HL-60/S4 treated with retinoic acid at 250 ng/mL for 4 days and 3 days (cell line): Measurements from ENCODE around the gene IP6K3.

ENCODE experiments used
- in situ Hi-C: fragments of 300-500 bp; cut with MboI; formaldehyde crosslinking; loops from 2 replicates; pipeline ENCODE4 v1.7.0; 2022; ENCODE audit warnings: low sequenced_read_pairs

Gene IP6K3

DNA sequence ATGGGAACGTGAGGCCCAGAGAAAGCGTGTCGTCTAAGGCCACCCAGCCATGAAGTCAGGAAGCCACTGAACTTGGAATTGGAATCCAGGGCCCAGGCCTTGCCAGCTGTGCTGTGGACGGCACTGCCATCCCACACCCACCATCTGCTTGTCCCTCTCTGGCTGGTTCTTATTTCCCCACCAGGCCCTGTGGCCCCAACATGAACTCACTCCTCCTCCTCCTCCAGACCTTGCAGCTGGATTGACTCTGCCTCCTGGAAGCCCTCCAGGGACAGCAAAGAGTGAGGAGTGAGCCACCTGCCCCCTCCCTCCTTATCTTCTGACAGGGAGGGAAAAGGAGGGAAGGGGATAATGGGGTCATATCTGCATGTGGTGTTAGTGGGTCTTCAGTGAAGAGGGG lies 16.0 kb upstream of the IP6K3 start:
- in situ Hi-C loops: loop anchor here (10.0 kb wide), 1 partner anchor 392 kb away; no protein-coding TSS in a partner anchor

DNA sequence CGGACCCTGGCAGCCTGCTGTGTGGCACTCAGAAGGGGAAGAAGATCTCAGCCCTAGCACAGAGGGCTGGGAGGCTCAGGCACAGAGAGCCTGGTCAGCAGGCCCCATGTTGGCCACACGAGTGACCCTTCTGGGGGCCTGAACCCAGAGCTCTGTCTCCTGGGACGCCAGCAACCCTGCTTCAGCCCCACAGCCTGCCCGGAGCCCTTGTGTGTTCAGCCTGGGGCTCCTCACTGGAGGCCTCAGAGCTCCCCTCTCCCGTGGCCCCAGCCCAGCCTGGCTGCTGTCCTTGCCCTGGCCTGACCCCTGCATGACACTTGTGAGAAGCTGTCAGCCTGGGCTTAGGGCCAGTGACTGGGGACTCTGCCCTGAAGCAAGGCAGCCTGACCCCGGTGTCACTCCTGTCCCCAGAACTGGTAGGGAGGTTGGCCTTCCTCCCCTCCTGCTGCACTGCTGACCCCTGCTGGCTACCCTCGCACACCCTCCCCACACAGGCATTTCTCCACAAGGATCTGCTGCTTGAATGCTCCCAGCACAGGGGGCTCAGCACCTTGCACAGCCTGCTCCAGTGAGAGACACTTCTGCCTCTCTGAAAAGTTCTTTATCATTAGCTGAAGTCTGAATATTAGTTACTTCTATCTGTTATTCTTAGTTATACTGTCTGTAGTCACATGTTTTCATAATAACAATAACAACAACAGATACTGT lies 15.4 kb upstream of the IP6K3 start:
- in situ Hi-C loops: loop anchor here (10.0 kb wide), 1 partner anchor 393 kb away; no protein-coding TSS in a partner anchor

DNA sequence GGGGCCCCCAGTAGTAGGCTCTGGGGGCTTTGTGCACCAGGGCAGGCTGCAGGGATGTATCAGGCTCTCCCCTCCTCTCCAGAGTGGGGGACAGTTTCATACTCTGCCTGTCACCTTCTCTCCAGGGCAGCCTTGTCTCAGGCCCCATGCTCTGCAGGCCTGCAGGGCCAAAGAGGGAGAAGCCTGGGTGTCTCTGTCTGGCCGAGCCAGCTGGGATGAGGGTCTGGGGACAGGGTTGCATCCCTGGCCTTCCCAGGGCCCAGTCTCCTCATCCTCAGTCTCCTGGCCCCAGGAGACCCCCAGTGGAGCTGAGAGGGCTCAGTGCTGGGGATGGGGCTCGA lies 14.8 kb upstream of the IP6K3 start:
- in situ Hi-C loops: loop anchor here (10.0 kb wide), 1 partner anchor 393 kb away; no protein-coding TSS in a partner anchor

DNA sequence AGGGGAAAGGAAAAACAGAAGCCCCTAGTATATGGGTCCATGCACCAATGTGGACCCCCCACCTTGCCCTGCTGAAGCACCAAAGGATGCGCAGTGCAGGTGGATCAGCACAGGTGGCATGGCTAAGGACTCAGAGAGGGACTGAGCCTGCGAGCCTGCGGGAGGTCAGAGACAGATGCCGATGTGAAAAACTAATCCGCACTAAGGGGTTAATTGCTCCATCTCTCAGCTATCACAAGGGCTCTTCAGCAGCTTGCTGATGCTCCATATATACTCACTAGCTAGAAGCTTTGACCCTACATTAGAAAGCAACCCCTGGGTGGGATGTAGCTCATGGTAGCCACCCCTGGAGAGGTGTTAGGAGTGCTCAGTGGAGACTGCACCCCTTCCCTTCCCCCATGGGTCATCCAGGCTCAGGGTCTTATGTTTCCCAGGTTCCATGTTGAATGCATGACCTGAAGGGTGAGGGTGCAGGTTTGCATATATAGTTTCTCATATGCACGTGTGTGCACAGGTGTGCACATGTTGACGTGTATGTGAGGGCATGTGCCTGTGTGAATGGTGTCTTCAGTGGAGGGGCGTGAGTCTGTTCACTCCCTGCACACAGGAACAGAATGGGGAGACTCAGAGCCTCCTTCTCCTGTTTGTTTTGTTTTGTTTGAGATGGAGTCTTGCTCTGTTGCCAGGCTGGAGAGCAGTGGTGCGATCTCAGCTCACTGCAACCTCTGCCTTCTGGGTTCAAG lies 13.4 kb upstream of the IP6K3 start:
- in situ Hi-C loops: loop anchor here (10.0 kb wide), 1 partner anchor 395 kb away; no protein-coding TSS in a partner anchor

DNA sequence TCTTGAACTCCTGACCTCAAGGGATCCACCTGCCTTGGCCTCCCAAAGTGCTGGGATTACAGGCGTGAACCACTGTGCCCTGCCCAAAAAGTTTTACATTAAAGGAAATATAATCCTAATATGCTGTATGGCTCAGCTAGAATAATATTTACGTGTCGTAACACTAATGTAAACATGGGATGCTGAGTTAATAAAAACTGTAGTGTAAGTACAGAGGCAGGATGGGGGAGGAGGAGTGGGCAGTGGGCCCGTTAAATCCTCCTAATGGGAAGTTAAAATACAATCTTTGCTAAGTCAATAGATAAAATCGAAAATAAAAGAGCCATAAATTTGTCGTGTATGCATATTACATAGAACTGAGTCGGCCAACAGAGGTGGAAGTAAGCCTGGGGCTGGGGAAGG lies 12.1 kb upstream of the IP6K3 start:
- in situ Hi-C loops: no loop called here

DNA sequence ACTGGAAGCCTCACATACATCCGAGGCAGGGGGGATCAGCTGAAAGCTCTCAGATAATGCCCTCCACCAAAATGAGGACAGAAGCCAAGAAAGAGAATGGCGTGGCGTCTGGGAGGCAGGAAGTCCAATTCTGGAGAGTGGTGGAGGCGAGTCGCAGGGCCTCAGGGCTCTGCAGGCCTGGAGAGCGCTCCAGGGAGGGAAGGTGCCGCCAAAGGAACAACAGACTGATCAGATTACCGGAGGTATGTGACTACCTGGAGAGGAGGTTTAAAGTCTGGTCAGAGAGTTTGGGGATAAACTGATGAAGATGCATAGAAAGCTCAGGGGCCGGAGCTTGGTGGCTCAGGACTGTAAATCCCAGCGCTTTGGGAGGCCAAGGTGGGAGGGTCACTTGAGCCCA lies 11.2 kb upstream of the IP6K3 start:
- in situ Hi-C loops: no loop called here

DNA sequence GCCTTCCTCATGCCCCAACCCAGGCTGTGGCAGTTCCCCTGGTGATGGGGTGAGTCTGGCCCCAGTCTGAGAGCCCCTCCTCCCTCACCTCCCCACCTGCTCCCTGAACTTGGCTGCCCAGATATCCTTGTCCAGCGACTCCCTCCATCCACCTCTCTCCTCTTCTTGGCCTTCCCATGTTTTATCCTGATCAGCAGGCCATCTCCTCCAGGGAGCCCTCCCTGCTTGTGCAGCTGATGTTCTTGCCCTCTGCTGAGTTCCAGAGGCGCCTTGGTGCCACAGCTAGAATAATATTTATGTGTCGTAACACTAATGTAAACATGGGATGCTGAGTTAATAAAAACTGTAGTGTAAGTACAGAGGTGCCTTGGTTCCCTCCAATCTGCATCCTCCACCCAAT lies 10.4 kb upstream of the IP6K3 start:
- in situ Hi-C loops: no loop called here

DNA sequence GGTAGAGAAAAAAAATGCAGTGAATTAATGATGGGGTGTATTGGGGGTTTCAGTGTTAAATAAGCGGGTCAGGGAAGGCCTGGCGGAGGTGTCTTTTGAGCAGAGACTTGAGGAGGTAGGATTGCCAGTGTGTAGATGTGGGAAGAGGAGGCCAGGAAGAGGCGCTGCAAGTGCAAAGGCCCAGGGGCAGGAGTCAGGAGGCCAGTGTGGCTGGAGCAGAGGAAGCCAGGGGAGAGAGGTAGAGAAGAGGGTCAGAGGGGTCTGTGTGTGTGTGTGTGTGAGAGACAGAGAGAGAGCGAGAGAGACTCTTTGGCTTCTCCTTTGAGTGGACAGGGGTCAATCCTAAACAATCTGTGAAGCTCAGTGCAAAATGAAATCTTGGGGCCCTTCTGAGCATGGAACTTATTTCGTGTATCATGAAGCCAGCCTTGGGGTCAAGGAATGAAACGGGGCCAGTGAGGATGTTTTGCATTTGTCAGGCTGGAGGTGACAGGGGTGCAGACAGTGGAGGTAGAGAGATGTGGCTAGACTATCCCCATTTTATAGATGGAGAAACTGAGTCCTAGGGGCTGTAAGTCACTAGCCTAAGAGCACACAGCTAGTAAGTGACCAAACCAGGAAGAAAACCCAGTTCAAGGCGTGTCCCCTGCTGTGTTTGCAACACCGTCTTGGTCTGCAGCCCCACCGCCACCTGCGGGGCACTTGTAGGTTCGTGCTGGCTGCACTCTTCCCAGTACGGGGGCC lies 9.7 kb upstream of the IP6K3 start:
- in situ Hi-C loops: no loop called here

DNA sequence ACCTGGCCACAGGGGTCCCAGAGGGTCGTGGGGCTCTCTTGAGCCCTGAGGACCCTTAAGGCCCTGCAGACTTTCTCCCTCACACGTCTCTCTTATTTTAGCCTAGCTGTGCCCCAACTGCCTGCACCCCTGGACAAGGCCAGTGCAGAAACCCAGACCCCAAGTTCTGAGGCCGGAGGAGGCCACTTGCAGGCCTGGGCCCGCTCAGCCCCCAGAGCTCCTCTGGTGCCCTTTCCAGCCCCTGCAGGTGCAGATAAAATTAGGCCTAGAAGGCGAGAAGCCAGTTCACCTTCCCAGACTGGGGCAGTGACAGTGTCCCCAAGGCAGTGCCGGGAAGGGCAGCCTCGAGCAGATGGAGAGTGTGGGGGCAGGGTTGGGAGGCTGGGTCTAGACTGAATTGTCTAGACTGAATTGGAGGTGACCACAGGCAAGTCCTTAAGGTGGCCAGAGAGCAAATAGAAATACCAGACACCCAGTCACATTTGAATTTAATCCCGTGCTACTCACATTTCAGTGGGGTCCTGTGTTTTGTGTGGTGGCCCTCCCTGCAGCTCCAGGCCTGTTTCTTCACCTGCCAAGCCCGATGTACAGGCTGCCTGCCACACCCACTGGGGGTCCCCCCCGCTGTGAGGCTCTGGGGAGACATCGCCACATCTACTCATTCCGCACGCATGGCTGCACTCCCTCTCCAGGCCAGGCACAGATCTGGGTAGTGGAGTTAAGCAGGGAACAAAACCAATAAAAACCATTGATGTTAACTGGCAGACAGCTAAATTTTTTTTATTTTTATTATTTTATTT lies 8.6 kb upstream of the IP6K3 start:
- in situ Hi-C loops: no loop called here

DNA sequence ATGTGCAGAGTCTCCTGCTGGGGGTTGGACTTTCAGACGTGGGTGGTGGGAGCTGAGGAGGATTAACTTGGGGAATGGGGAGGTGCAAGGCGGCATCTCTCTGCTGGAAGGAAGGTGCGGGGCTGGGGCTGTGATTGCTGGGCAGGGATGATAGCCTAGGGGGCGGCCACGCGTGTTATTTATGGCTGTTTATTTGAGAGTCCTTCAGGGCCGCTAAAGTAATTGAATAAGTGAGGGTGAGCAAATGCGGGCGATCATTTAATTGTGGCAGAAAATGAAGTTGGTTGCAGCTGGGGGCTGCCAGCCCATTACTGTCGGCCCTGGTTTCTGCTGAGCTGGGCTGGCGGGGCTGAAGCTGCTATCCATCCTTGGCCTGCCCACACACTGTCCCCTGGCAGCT lies 7.5 kb upstream of the IP6K3 start:
- in situ Hi-C loops: no loop called here

DNA sequence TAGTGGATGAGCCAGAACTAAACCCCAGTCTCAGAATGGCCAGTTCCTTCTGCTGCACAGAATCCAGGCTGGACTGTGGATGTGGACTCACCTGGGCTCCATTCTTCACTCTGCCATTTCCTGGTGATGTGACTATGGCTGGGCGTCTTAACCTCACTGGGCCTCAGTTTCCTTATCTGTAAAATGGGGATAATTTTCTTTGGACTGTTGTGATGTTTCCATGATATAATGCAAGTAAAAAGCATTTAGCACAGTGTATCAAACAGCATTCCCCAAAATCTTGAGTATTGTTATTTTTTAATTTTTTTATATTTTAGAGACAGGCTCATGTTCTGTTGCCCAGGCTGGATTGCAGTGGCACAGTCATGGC lies 5.9 kb upstream of the IP6K3 start:
- in situ Hi-C loops: no loop called here

DNA sequence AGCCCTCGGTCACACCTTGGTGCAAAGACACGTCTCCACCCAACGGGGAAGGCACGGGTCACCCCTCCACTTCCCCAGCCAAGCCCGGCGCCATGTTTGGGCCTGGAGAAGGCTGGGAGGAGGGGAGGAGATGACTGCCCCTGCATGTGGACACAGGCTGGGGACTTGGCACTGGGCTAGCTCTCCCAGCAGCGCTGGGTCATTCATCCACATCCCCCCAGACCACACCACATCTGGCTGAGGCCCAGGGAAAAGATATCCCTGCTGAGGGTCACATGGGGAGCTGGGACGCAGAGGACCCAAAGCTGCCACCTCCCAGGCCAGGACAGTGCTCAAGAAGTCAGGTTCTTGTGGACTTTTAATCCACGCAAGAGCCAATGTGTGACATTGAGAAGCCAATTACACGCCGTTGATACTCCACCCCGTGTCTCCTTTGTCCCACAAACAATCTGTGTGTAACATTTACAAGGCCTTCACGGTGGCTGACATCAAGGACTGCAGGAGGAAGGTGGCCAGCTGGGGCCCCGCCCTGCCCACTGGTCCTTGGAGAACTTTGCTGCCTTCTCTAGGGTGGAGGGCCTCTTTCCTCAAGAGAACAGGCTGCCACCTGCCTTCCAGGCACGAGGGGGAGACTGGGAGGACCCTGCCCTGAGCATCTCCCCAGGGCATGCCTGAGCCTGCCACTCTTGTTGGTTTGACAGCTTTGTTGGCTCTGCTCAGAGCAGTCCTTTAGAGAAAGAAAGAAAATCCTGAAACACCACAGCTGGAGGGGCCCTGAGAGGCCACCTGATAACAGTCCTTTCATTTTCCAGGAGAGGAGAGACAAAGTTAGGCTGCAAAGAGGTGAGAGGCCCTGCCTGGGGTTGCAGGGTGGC lies 5.3 kb upstream of the IP6K3 start:
- in situ Hi-C loops: no loop called here

DNA sequence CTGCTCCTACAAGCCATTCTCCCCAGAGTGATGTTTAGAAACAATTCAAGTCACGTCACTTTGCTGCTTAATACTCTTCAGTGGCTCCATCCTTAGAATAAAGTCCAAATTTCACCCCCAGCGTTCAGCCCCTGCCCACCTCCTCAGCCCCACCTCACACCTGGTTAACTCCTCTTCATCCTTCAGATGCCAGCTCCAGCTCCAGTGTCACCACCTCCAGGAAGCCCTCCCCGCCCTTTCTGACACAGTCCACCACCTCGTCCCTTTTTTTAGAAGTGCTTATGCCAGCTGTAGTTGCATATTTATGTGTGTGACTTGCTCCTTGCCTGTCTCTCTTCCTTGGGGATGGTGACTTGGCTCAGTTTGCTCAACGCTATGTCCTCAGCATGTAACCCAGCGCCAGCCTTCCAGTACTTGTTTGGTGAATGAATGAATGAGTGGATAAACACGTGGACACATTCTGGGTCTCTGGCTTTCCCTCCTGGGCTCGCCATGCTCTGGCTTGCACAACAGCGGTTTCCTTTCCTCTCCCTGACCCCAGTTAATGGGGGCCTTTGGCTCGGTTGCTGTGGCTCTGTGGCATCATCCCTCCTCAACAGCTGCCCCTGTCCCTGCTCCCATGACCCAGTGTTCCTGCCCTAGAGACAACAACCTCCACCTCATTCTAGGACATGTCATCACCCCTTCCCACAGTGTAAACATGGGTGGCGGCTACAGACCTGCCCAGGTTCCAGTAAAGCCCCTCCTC lies 3.7 kb upstream of the IP6K3 start:
- in situ Hi-C loops: no loop called here

DNA sequence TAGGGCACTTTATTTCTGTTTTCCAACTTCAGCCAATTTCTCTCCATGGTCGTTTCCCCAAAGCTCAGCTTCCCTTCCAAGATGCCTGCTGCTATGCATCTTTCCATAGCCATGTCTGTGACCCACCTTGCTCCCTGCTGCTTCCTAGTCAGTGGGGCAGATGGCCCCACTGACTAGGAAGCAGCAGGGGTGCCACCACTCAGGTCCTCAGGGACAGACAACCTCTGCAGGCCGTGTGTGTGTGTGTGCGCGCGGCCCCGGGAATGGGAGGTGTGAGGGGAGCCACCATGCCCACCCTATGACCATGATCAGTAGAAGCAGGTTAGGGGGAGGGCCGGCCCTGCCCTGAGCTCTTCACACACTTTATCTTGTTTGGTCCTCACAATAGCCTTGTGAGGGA lies 2.7 kb upstream of the IP6K3 start:
- in situ Hi-C loops: no loop called here

DNA sequence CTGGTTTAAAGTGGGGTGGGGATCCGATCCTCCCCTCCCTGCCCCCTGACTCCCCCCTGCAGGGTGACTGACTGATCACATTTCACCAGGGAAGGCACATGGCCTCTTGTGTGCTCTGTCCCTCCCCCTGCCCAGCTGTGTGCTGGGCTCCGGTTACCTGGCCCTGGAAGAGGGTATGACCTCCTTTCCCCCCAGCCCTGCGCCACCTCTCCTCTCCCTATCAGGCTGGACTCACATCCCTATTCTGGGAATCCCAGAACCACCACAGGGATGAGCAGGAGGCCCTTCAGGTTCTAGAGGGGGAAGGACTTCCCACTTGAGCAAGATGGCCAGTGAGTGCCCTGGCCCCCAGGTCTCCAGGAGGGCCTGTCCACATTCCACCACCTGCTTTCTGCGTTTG lies 2.1 kb upstream of the IP6K3 start:
- in situ Hi-C loops: no loop called here

DNA sequence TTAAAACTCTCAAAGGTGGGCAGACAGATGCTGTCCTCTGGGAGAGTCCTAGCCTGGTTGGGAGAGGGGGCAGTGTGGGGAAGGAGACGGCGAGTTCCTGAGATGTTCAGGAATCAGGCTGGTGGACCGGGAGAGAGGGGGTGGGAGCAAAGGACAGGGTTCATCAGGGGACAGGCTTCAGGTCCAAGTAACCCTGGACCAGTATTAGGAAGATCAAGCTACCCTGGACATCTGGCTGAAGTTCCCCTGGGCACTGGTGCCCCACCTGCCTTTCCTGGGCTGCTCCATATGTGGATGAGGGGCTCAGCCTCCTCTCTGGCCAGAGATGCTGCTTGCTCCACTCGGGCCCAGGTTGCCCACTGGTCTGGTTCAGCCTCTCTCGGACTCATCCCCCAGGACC lies 1.1 kb upstream of the IP6K3 start:
- in situ Hi-C loops: no loop called here

DNA sequence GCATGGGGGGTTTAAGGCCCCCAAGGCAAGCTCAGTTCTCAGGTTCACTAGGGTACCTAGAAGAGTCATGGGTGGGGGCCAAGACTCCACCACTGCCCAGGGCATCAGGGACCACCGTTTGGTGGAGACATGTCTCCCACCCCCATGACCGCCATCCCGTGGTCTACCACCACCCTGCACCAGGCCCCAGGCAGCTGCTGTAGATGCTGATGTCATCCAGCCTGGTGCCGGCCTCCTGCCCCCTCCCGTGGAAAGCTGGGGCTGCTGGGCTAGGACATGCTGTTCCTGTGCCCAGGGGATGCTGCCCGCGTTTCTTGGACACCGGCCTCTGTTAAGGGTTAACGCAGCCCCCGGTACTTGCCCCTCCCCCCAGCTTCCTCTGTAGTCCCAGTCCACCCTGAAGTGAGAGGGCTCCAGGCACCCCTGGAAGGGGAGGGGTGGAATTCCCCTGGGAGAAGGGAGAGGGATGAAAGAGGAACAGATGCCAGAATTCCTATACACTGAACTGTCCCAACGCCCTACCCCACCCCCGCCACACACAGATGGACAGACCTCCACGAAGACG lies 587 bp downstream of the IP6K3 start:
- in situ Hi-C loops: no loop called here

DNA sequence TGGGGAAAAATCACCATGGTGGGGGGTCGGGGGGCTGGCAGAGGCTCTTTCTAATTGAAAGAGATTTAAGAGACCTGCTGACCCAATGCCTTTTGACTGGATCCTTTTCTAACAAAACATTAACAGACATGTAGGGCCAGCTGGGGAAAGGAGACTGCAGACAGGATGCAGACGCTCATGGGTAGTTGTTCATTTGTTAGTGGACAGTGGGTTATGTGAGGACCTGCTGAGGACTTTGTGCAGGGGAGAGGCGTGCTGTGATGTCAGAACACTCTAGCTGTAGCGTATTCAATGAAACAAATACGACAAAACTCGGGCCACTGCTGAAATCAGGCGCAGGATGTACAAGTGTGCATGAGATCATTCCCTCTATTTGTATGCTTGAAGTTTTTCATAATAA lies 1.2 kb downstream of the IP6K3 start:
- in situ Hi-C loops: no loop called here

DNA sequence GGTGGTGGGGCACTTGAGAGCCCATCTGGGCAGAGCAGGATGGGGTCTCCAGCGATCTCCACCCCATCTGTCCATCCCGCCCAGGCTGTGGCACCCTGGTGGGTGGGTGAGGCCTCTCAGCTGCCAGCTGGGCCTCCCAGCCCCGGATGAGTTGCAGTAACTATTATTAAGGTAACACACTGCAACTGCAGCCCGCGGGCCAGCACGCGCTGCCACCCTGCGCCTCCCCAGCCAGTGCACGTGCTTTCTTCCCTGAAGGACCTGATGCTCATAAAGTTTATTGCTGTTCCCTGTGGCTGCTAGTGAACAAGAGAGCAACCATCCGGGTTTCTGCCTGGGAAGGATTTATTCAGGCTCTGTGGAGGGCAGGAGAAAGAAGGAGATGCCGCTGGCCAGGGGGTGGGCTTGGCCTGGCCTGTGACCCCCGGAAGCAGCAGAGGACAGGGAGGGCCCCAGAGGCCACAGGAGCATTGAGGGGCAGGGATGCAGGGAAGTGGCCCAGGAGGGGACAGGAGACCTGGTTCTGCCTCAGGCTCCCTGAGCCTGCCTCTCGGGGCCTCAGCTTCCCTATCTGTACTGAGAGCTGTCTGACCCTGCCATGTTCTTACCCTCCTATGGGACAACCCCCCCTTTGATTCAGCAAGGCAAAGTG lies 1.7 kb downstream of the IP6K3 start:
- in situ Hi-C loops: no loop called here
